T-helper 1 cell treated with Interleukin-12 subunit alpha and Interleukin-12 subunit beta and Interleukin-4 antibody, amounts not matched to agents 30 μg/mL and 1 μg/mL, for 36 hours (primary cell): Measurements from ENCODE around the gene CNIH1.

Experiments
- H3K27ac Mint-ChIP-seq: one replicate; pipeline ENCODE4 v1.8.0; 2021; ENCODE audit warnings: mild to moderate bottlenecking, mixed read lengths
- H3K27me3 Mint-ChIP-seq: one replicate; pipeline ENCODE4 v1.8.0; 2021; ENCODE audit warnings: low read depth, mixed read lengths
- H3K36me3 Mint-ChIP-seq: one replicate; pipeline ENCODE4 v1.8.0; 2021; ENCODE audit warnings: low read depth, mixed read lengths
- H3K4me1 Mint-ChIP-seq: one replicate; pipeline ENCODE4 v1.8.0; 2021; ENCODE audit warnings: low read depth, mixed read lengths
- H3K4me3 Mint-ChIP-seq: one replicate; pipeline ENCODE4 v1.8.0; 2021; ENCODE audit warnings: mild to moderate bottlenecking, moderate library complexity, mixed read lengths
- H3K9me3 Mint-ChIP-seq: one replicate; pipeline ENCODE4 v1.8.0; 2021; ENCODE audit warnings: mixed read lengths

CNIH1 gene

GRCh38 chr14:54440873-54441868 lies at the start of gene CNIH1:
Gene CNIH1 (minus strand): TSS chr14:54441374. CDS start chr14:54441327, 47 bp downstream.
- peaks cover 3% of the 10 kb centered on the region for H3K27me3 Mint-ChIP-seq
- H3K4me1 Mint-ChIP-seq: peaks cover 35% of the 10 kb centered on the region
- peak within 1 kb of the TSS; percentile 89 for H3K27ac Mint-ChIP-seq
- peak within 1 kb of the TSS; percentile 92 for H3K4me3 Mint-ChIP-seq
- no peaks in the 10 kb centered on the region for H3K9me3 Mint-ChIP-seq
- peaks cover 10% of the 10 kb centered on the region for H3K36me3 Mint-ChIP-seq

GRCh38 chr14:54490445-54491175 lies 49.4 kb upstream of the CNIH1 start:
- no peaks in the 10 kb centered on the region for H3K27me3 Mint-ChIP-seq
- no peak overlapping the region for H3K4me3 Mint-ChIP-seq
- H3K4me1 Mint-ChIP-seq: peaks cover 30% of the 10 kb centered on the region
- no peak overlapping the region for H3K27ac Mint-ChIP-seq
- no peaks in the 10 kb centered on the region for H3K9me3 Mint-ChIP-seq
- H3K36me3 Mint-ChIP-seq: peaks cover 7% of the 10 kb centered on the region

GRCh38 chr14:54489731-54490444 lies 48.7 kb upstream of the CNIH1 start:
- Mint-ChIP-seq H3K4me1 (peaks cover 37% of the 10 kb centered on the region), H3K36me3 (peaks cover 7% of the 10 kb centered on the region)

GRCh38 chr14:54489318-54489683 lies 48.1 kb upstream of the CNIH1 start:
- Mint-ChIP-seq H3K36me3 (peaks cover 9% of the 10 kb centered on the region), H3K4me3 (peak overlapping the region; percentile 97), H3K27ac (peak overlapping the region; percentile 92), H3K9me3 (no peaks in the 10 kb centered on the region), H3K4me1 (peaks cover 42% of the 10 kb centered on the region), H3K27me3 (no peaks in the 10 kb centered on the region)

More at GRCh38 chr14:54489731-54490444, 48.7 kb upstream of the CNIH1 start:
- H3K4me3 Mint-ChIP-seq: peak overlapping the region; percentile 97
- no peaks in the 10 kb centered on the region for H3K27me3 Mint-ChIP-seq
- no peaks in the 10 kb centered on the region for H3K9me3 Mint-ChIP-seq
- peak overlapping the region; percentile 92 for H3K27ac Mint-ChIP-seq

- peaks cover 45% of the 10 kb centered on the region for H3K4me1 Mint-ChIP-seq
- H3K27me3 Mint-ChIP-seq: no peaks in the 10 kb centered on the region
- no peaks in the 10 kb centered on the region for H3K9me3 Mint-ChIP-seq
- H3K36me3 Mint-ChIP-seq: peaks cover 10% of the 10 kb centered on the region
- peak within 1 kb of the TSS; percentile 92 for H3K27ac Mint-ChIP-seq
- H3K4me3 Mint-ChIP-seq: peak within 1 kb of the TSS; percentile 97
These were observed 47.6 kb upstream of the CNIH1 start, which contains the start of gene GMFB for GRCh38 chr14:54488646-54489317. Gene GMFB (minus strand): TSS chr14:54488980. CDS start chr14:54488927, 53 bp downstream.

GRCh38 chr14:54488318-54488645 lies 47.1 kb upstream of the CNIH1 start:
- H3K9me3 Mint-ChIP-seq: no peaks in the 10 kb centered on the region
- peaks cover 50% of the 10 kb centered on the region for H3K4me1 Mint-ChIP-seq
- peaks cover 13% of the 10 kb centered on the region for H3K36me3 Mint-ChIP-seq
- peak overlapping the region; percentile 87 for H3K27ac Mint-ChIP-seq
- H3K4me3 Mint-ChIP-seq: peak overlapping the region; percentile 91
- H3K27me3 Mint-ChIP-seq: no peaks in the 10 kb centered on the region

GRCh38 chr14:54487771-54488170 lies 46.6 kb upstream of the CNIH1 start:
- H3K27me3 Mint-ChIP-seq: no peaks in the 10 kb centered on the region
- H3K9me3 Mint-ChIP-seq: no peaks in the 10 kb centered on the region
- peak overlapping the region; percentile 91 for H3K4me3 Mint-ChIP-seq
- peak overlapping the region; percentile 87 for H3K27ac Mint-ChIP-seq
- peaks cover 16% of the 10 kb centered on the region for H3K36me3 Mint-ChIP-seq
- peaks cover 54% of the 10 kb centered on the region for H3K4me1 Mint-ChIP-seq

- no peaks in the 10 kb centered on the region for H3K27me3 Mint-ChIP-seq
- peak overlapping the region; percentile 91 for H3K4me3 Mint-ChIP-seq
- H3K9me3 Mint-ChIP-seq: no peaks in the 10 kb centered on the region
- peak overlapping the region; percentile 69 for H3K27ac Mint-ChIP-seq
- H3K36me3 Mint-ChIP-seq: peaks cover 21% of the 10 kb centered on the region
- peaks cover 54% of the 10 kb centered on the region for H3K4me1 Mint-ChIP-seq
These were observed 45.5 kb upstream of the CNIH1 start for GRCh38 chr14:54486685-54487084.

GRCh38 chr14:54483846-54484245 lies 42.7 kb upstream of the CNIH1 start:
- Mint-ChIP-seq H3K36me3 (peaks cover 22% of the 10 kb centered on the region), H3K4me1 (peaks cover 41% of the 10 kb centered on the region), H3K4me3 (no peak overlapping the region), H3K27ac (no peak overlapping the region), H3K9me3 (no peaks in the 10 kb centered on the region), H3K27me3 (no peaks in the 10 kb centered on the region)

- H3K4me1 Mint-ChIP-seq: peaks cover 41% of the 10 kb centered on the region
- no peak overlapping the region for H3K4me3 Mint-ChIP-seq
- no peaks in the 10 kb centered on the region for H3K9me3 Mint-ChIP-seq
- H3K27me3 Mint-ChIP-seq: no peaks in the 10 kb centered on the region
- H3K27ac Mint-ChIP-seq: no peak overlapping the region
- H3K36me3 Mint-ChIP-seq: peaks cover 25% of the 10 kb centered on the region
These were observed 42.0 kb upstream of the CNIH1 start for GRCh38 chr14:54483073-54483745.

GRCh38 chr14:54481695-54482094 lies 40.5 kb upstream of the CNIH1 start:
- peaks cover 31% of the 10 kb centered on the region for H3K4me1 Mint-ChIP-seq

GRCh38 chr14:54480830-54481562 lies 39.8 kb upstream of the CNIH1 start:
- peaks cover 24% of the 10 kb centered on the region for H3K4me1 Mint-ChIP-seq
- no peak overlapping the region for H3K4me3 Mint-ChIP-seq
- H3K36me3 Mint-ChIP-seq: peaks cover 26% of the 10 kb centered on the region
- H3K27me3 Mint-ChIP-seq: no peaks in the 10 kb centered on the region
- H3K9me3 Mint-ChIP-seq: no peaks in the 10 kb centered on the region
- H3K27ac Mint-ChIP-seq: no peak overlapping the region

More at GRCh38 chr14:54481695-54482094, 40.5 kb upstream of the CNIH1 start:
- Mint-ChIP-seq H3K27ac (no peak overlapping the region), H3K36me3 (peaks cover 26% of the 10 kb centered on the region), H3K4me3 (no peak overlapping the region), H3K9me3 (no peaks in the 10 kb centered on the region), H3K27me3 (no peaks in the 10 kb centered on the region)
